Nephron (organoid): ENCODE data around the gene ITGA11.
A peak's percentile ranks its signal among the peaks of the same experiment; 100 is the strongest.

ENCODE experiments used
- H3K27ac Mint-ChIP-seq, 3 experiments: 2 replicates each; pipeline ENCODE4 v1.8.0; 2020; ENCODE audit warnings: mixed read lengths in 3 of 3, mild to moderate bottlenecking in 2 of 3, moderate library complexity in 1 of 3
- H3K27me3 Mint-ChIP-seq: 2 replicates; pipeline ENCODE4 v1.8.0; 2021; ENCODE audit warnings: low read depth, mild to moderate bottlenecking, moderate library complexity, mixed read lengths
- H3K36me3 Mint-ChIP-seq: 2 replicates; pipeline ENCODE4 v1.8.0; 2020; ENCODE audit warnings: low read depth, mixed read lengths
- H3K4me1 Mint-ChIP-seq: 2 replicates; pipeline ENCODE4 v1.8.0; 2020; ENCODE audit warnings: mixed read lengths
- H3K4me3 Mint-ChIP-seq, 3 experiments: 2 replicates each; pipeline ENCODE4 v1.8.0; 2020; ENCODE audit warnings: mild to moderate bottlenecking in 3 of 3, mixed read lengths in 3 of 3, moderate library complexity in 2 of 3
- H3K9me3 Mint-ChIP-seq: 2 replicates; pipeline ENCODE4 v1.8.0; 2020; ENCODE audit warnings: mixed read lengths
- CTCF ChIP-seq, 3 experiments: fragments of 200-600 bp; sonication (generic); IDR thresholded peaks; one replicate each; pipeline ENCODE4 v1.5.0; 2021; ENCODE audit warnings: antibody characterized with exemption in 3 of 3; ENCODE audit not compliant: unreplicated experiment in 3 of 3

ITGA11 gene

GRCh38 chr15:68295014-68295805 is 136.8 kb downstream of the ITGA11 start:
- Mint-ChIP-seq H3K27me3 (no peaks in the 10 kb centered on the region), H3K9me3 (no peaks in the 10 kb centered on the region), H3K4me1 (peaks cover 6% of the 10 kb centered on the region), H3K27ac (peak overlapping the region in 1 of 3 experiments; percentile 21), H3K36me3 (peaks cover 52% of the 10 kb centered on the region), H3K4me3 (no peak overlapping the region)
- TF ChIP-seq CTCF (IDR thresholded peaks at IDR 0.05; ENCODE audit: unreplicated experiment in 3 of 3) = no peak

GRCh38 chr15:68292967-68293366 is 139.0 kb downstream of the ITGA11 start:
- Mint-ChIP-seq H3K36me3 (peaks cover 63% of the 10 kb centered on the region), H3K27me3 (no peaks in the 10 kb centered on the region), H3K4me3 (no peak overlapping the region), H3K9me3 (no peaks in the 10 kb centered on the region), H3K27ac (no peak overlapping the region), H3K4me1 (peaks cover 6% of the 10 kb centered on the region)
- TF ChIP-seq CTCF (IDR thresholded peaks at IDR 0.05; ENCODE audit: unreplicated experiment in 3 of 3) = no peak

GRCh38 chr15:68292157-68292781 is 139.7 kb downstream of the ITGA11 start:
- H3K27me3 Mint-ChIP-seq = no peaks in the 10 kb centered on the region
- H3K4me3 Mint-ChIP-seq = no peak overlapping the region
- no peak overlapping the region for H3K27ac Mint-ChIP-seq
- peaks cover 6% of the 10 kb centered on the region for H3K4me1 Mint-ChIP-seq
- peaks cover 63% of the 10 kb centered on the region for H3K36me3 Mint-ChIP-seq
- TF ChIP-seq CTCF (IDR thresholded peaks at IDR 0.05; ENCODE audit: unreplicated experiment in 3 of 3) = no peak
- no peaks in the 10 kb centered on the region for H3K9me3 Mint-ChIP-seq

GRCh38 chr15:68290715-68291114 is 141.2 kb downstream of the ITGA11 start:
- H3K27me3 Mint-ChIP-seq = no peaks in the 10 kb centered on the region
- no peak for TF ChIP-seq CTCF (IDR thresholded peaks at IDR 0.05; ENCODE audit: unreplicated experiment in 3 of 3)
- H3K4me3 Mint-ChIP-seq = no peak overlapping the region
- H3K27ac Mint-ChIP-seq = no peak overlapping the region
- H3K4me1 Mint-ChIP-seq = peaks cover 11% of the 10 kb centered on the region
- H3K9me3 Mint-ChIP-seq = no peaks in the 10 kb centered on the region
- H3K36me3 Mint-ChIP-seq = peaks cover 60% of the 10 kb centered on the region

GRCh38 chr15:68289621-68290352 is 142.2 kb downstream of the ITGA11 start:
- Mint-ChIP-seq H3K36me3 (peaks cover 60% of the 10 kb centered on the region), H3K4me3 (no peak overlapping the region), H3K27ac (no peak overlapping the region), H3K9me3 (peaks cover 3% of the 10 kb centered on the region), H3K27me3 (no peaks in the 10 kb centered on the region), H3K4me1 (peaks cover 6% of the 10 kb centered on the region)
- TF ChIP-seq CTCF (IDR thresholded peaks at IDR 0.05; ENCODE audit: unreplicated experiment in 3 of 3) = no peak
